Dendritic cell treated with granulocyte-macrophage colony-stimulating factor and Interleukin-4, amounts not matched to agents 40 ng/mL and 50 ng/mL, for 4 days (primary cell): Measurements from ENCODE around the gene CAPN15.
"Not testable (repeated sequence)": the region's sequence is repeated elsewhere in the genome, so short reads cannot be mapped to it uniquely, and the experiment has no call there.

Experiments used
- H3K27ac Mint-ChIP-seq: one replicate; pipeline ENCODE4 v1.8.0; 2022; ENCODE audit warnings: mild to moderate bottlenecking, mixed read lengths
- H3K27me3 Mint-ChIP-seq: one replicate; pipeline ENCODE4 v1.8.0; 2022; ENCODE audit warnings: mild to moderate bottlenecking, mixed read lengths
- H3K36me3 Mint-ChIP-seq: one replicate; pipeline ENCODE4 v1.8.0; 2022; ENCODE audit warnings: low read depth, mixed read lengths
- H3K4me1 Mint-ChIP-seq: one replicate; pipeline ENCODE4 v1.8.0; 2022; ENCODE audit warnings: low read depth, mixed read lengths
- H3K4me3 Mint-ChIP-seq: one replicate; pipeline ENCODE4 v1.8.0; 2022; ENCODE audit warnings: mild to moderate bottlenecking, moderate library complexity, mixed read lengths
- H3K9me3 Mint-ChIP-seq: one replicate; pipeline ENCODE4 v1.8.0; 2022; ENCODE audit warnings: mixed read lengths
- intact Hi-C: fragments of 100-400 bp; cut with micrococcal nuclease; formaldehyde crosslinking; loops from one replicate; pipeline ENCODE4 v1.15.0; 2022

CAPN15 gene

DNA sequence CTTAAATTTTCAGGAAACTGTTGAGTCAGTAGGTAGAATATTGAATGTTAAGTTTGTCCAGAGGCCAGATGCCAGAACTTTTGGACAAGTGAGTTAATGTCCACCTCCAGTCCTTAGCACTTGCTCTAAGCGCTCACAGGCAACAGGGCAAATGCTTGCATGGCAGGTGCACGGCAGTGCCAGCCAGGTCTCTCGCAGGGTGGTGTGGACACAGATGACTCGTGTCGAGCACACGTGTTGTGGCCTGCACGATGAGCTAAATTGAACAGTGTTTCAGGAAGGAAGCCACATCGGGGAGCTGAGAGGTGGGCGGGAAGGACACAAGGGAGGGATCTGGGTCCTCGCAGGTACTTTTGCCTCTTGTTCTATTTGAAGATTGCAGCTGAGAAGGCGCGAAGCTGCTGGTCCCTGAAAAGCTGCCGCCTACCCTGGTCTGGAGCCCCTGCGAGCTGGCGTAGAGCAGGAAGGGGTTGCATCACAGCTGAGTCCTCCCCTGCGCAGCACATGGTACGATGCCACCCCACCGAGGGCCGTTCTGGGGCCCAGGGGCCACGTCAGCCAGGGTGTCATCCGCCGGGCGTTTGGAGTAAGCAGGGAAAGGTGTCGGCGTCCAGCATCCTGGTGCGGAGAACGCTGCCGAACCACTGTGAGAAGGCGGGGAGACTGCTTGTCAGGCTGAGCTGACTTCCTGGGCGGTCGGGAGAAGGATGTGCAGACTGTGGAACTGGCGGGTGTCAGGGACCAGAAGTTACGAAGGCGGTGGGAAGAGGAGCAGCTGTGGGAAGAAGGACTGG, 68.6 kb downstream of the CAPN15 start:
- Mint-ChIP-seq H3K36me3 (peaks cover 58% of the 10 kb centered on the region), H3K4me3 (no peak overlapping the region), H3K4me1 (peaks cover 58% of the 10 kb centered on the region), H3K27me3 (no peaks in the 10 kb centered on the region), H3K9me3 (no peaks in the 10 kb centered on the region), H3K27ac (peak overlapping the region; percentile 72)
- intact Hi-C loops = no loop called here

- Mint-ChIP-seq H3K9me3 (no peaks in the 10 kb centered on the region), H3K4me1 (peaks cover 53% of the 10 kb centered on the region), H3K36me3 (peaks cover 58% of the 10 kb centered on the region), H3K27me3 (no peaks in the 10 kb centered on the region), H3K4me3 (no peak overlapping the region), H3K27ac (peak overlapping the region; percentile 72)
- intact Hi-C loops = no loop called here
Measured at GRCh38 chr16:596736-597060, 69.2 kb downstream of the CAPN15 start.

GRCh38 chr16:597655-598054, 70.1 kb downstream of the CAPN15 start:
- H3K9me3 Mint-ChIP-seq, H3K4me3 Mint-ChIP-seq, intact Hi-C loops, H3K27me3 Mint-ChIP-seq, H3K27ac Mint-ChIP-seq: not testable (repeated sequence)
- Mint-ChIP-seq H3K36me3 (peaks cover 58% of the 10 kb centered on the region), H3K4me1 (peaks cover 43% of the 10 kb centered on the region)

- H3K4me3 Mint-ChIP-seq = no peak overlapping the region
- no peak overlapping the region for H3K27ac Mint-ChIP-seq
- peaks cover 47% of the 10 kb centered on the region for H3K36me3 Mint-ChIP-seq
- intact Hi-C loops = no loop called here
- no peaks in the 10 kb centered on the region for H3K27me3 Mint-ChIP-seq
- no peaks in the 10 kb centered on the region for H3K9me3 Mint-ChIP-seq
- H3K4me1 Mint-ChIP-seq = peaks cover 37% of the 10 kb centered on the region
Measured at GRCh38 chr16:598823-599739, 71.6 kb downstream of the CAPN15 start.

DNA sequence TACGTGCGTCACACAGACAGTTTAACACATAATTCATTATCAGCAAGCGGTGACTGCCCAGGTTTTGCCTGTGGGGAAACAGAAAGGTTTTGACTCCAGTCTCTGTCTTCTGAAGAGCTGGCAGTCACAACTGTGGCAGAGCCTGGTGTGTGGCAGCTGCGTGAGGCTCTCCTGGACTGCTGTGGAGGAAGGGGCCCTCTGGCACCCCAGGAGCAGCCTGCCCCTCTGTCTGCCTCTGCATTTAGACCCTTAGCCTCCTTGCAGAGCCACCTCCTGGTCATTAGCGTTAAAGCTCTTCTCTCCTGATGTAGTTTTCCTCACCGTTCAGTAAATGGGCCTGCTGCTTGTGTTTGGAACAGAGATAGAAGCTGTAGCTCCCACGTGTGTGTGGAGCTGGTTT, 73.3 kb downstream of the CAPN15 start:
- peaks cover 8% of the 10 kb centered on the region for H3K9me3 Mint-ChIP-seq
- H3K36me3 Mint-ChIP-seq = peaks cover 43% of the 10 kb centered on the region
- no peaks in the 10 kb centered on the region for H3K27me3 Mint-ChIP-seq
- intact Hi-C loops = no loop called here
- H3K4me3 Mint-ChIP-seq = no peak overlapping the region
- H3K4me1 Mint-ChIP-seq = peaks cover 21% of the 10 kb centered on the region
- no peak overlapping the region for H3K27ac Mint-ChIP-seq

DNA sequence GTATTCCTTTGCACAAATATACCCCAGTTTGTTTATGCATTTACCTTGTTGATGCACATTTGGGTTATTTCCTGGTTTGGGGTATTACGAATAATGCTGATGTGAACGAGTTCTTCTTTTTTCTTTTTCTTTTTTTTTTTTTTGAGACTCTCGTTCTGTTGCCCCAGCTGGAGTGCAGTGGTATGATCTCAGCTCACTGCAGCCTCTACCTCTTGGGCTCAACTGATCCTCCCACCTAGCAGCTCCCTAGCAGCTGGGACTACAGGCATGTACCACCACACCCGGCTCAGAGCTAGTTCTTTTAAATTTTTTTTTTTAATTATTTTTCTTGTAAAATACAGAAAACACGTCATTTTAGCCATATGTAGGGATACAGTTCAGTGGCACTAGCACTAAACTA, 76.4 kb downstream of the CAPN15 start:
- Mint-ChIP-seq H3K27me3 (no peaks in the 10 kb centered on the region), H3K4me3 (no peak overlapping the region), H3K36me3 (peaks cover 27% of the 10 kb centered on the region), H3K9me3 (peaks cover 8% of the 10 kb centered on the region), H3K4me1 (peaks cover 8% of the 10 kb centered on the region), H3K27ac (no peak overlapping the region)
- intact Hi-C loops = no loop called here
